Uterus (tissue), 2 donors: Measurements from ENCODE around the gene CDK5.

ENCODE experiments used
- POLR2A ChIP-seq, 2 donors: fragments of 450-650 bp; IDR thresholded peaks; one replicate each; pipeline ENCODE4 v1.6.1; 2016; ENCODE audit warnings: antibody characterized with exemption in 2 of 2, mild to moderate bottlenecking in 1 of 2, moderate library complexity in 1 of 2
- TF ChIP-seq, protein P1 (sequence below), 4 experiments: fragments of 200-600 bp in 2 of 4; fragments of 450-650 bp in 2 of 4; sonication (generic) in 2 of 4; IDR thresholded peaks; one replicate each; pipeline ENCODE4 v1.5.1; 2016 to 2019; ENCODE audit warnings: antibody characterized with exemption in 4 of 4, mild to moderate bottlenecking in 2 of 4, moderate library complexity in 1 of 4

DNA sequence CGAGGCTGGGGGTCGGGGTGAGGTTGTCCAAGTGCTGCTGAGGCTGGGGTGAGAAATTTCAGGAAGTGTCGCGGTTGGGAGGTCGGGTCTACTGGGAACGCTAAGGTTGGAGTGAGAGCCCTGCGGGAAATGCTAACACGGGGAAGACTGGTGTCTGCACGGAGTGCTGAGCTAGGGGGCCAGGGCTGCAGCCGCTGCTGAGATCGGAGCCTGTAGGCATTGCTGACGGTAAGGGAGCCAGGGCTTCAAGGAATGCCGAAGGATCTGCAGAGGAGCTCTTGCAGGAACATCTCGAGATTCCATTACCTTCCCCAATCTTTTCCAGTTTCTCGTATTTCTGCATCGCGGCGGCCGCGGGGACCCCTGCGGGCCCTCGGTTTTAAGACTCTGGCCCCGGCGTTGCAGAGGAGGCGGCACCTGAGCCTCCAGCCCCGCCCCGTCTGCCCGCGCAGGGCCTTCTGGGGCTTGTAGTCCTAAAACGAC lies at the start of gene CDK5:
- TF ChIP-seq, protein P1, sequence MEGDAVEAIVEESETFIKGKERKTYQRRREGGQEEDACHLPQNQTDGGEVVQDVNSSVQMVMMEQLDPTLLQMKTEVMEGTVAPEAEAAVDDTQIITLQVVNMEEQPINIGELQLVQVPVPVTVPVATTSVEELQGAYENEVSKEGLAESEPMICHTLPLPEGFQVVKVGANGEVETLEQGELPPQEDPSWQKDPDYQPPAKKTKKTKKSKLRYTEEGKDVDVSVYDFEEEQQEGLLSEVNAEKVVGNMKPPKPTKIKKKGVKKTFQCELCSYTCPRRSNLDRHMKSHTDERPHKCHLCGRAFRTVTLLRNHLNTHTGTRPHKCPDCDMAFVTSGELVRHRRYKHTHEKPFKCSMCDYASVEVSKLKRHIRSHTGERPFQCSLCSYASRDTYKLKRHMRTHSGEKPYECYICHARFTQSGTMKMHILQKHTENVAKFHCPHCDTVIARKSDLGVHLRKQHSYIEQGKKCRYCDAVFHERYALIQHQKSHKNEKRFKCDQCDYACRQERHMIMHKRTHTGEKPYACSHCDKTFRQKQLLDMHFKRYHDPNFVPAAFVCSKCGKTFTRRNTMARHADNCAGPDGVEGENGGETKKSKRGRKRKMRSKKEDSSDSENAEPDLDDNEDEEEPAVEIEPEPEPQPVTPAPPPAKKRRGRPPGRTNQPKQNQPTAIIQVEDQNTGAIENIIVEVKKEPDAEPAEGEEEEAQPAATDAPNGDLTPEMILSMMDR (IDR thresholded peaks at IDR 0.05) = no peak
- no peak for TF ChIP-seq POLR2A (IDR thresholded peaks at IDR 0.05)
